Kidney (tissue), 14 donors: Measurements from ENCODE around the gene ZNF117. TPM values are rescaled to one million over a fixed set of nuclear protein-coding genes. Genes with fewer than 3 reads are reported as not detected.

Source experiments
- DNase-seq, 5 donors: peaks; one replicate each; pipeline ENCODE4 v3.0.0-alpha.2; 2013 to 2020
- FAIRE-seq: peaks from 2 replicates; lab custom pipeline; 2012; peaks lifted over from hg19 to GRCh38; lab: Jason Lieb, UNC
- H3K27ac ChIP-seq, 2 donors: one replicate each; pipeline ENCODE4 v1.7.0; 2013; ENCODE audit warnings: low read depth in 2 of 2, low read length in 2 of 2, inconsistent platforms in 1 of 2
- H3K27me3 ChIP-seq: one replicate; pipeline ENCODE4 v1.7.1; 2013; ENCODE audit warnings: low read length, inconsistent platforms; ENCODE audit not compliant: control insufficient read depth, insufficient read depth
- H3K36me3 ChIP-seq, 3 donors: one replicate each; pipeline versions ENCODE4 v1.7.0 to v1.7.1; 2013; ENCODE audit warnings: low read length in 3 of 3, control low read depth in 1 of 3, inconsistent platforms in 1 of 3; ENCODE audit not compliant: insufficient read depth in 3 of 3, control insufficient read depth in 2 of 3
- H3K4me1 ChIP-seq, 3 donors: one replicate each; pipeline versions ENCODE4 v1.7.0 to v1.7.1; 2013; ENCODE audit warnings: low read length in 3 of 3, inconsistent platforms in 1 of 3, low read depth in 1 of 3; ENCODE audit not compliant: control insufficient read depth in 2 of 3, insufficient read depth in 2 of 3
- H3K4me3 ChIP-seq, 3 donors: one replicate each; pipeline versions ENCODE4 v1.7.0 to v1.8.1; 2013; ENCODE audit warnings: low read length in 3 of 3, control low read depth in 1 of 3, inconsistent platforms in 1 of 3
- H3K9ac ChIP-seq, 3 donors: one replicate each; pipeline versions ENCODE4 v1.7.0 to v1.7.1; 2013; ENCODE audit warnings: low read length in 3 of 3, control low read depth in 1 of 3, inconsistent platforms in 1 of 3
- H3K9me3 ChIP-seq, 3 donors: one replicate each; pipeline versions ENCODE4 v1.7.0 to v1.7.1; 2013; ENCODE audit warnings: low read length in 3 of 3, control low read depth in 1 of 3, inconsistent platforms in 1 of 3; ENCODE audit not compliant: control insufficient read depth in 2 of 3, insufficient read depth in 1 of 3
- intact Hi-C: fragments of 100-400 bp; cut with DNase I; formaldehyde crosslinking; loops from one replicate; pipeline ENCODE4 v1.11.1; 2022
- polyA plus RNA-seq: library from polyadenylated mRNA; stranded (reverse); fragments of 350-450 nt; fragmentation: Illumina TruSeq; extraction: RNeasy Lipid Tissue Mini Kit (QIAGEN cat#74804); gene quantifications from one replicate; pipeline ENCODE4 v1.2.3, GENCODE V29; 2014; ENCODE audit warnings: low read depth, low replicate concordance; ENCODE audit not compliant: insufficient read depth
- total RNA-seq: library from RNA; stranded (reverse); fragmentation: NEBNext Ultra II Directional; extraction: Animal tissue kit (Norgen Biotek cat#: 25700); gene quantifications from one replicate; pipeline ENCODE4 v1.2.1, GENCODE V29; 2021
- TF ChIP-seq, protein P1 (sequence below): IDR thresholded peaks from 3 replicates; pipeline ENCODE4 v1.5.1; 2012; ENCODE audit warnings: mild to moderate bottlenecking, moderate library complexity, borderline replicate concordance; ENCODE audit not compliant: insufficient read depth; ENCODE audit errors: extremely low read depth
- donor health status: control.
- donor health status: control.
- donor health status: control.
- donor health status: control.
- donor health status: control.
- donor health status: DM: yes; HTN: yes; CAD: no.
- donor health status: Normal renal cell carcinoma (clear cell type).

The ZNF117 gene
- total and polyA plus RNA-seq, 2 donors from 2014 or later, result 4.7 to 12.6 TPM

DNA sequence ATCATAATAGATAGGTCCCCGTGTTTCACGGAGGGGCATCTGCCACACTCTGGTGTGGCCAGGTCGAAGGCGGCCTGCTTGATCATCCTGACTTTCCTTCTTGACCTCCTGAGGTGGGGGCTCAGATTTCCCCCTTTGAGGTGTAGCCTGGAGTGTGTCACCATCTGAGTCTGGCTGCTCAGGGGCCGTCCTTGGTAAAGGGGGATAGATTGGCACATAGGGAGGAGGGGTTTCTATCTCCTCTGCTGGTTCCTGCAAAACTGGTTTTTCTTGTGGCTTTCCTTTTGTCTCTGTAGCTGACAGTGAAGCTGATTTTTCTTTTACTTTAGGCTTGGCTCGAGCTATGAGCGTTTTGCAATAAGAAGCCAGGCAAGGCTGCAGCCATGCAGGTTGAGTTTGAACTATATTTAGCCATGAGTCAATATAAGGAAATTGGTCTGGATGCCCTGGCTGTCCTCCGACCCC is 7.1 kb upstream of the ZNF117 start:
- H3K27me3 ChIP-seq, result no peaks in the 10 kb centered on the region
- no peak overlapping the region for H3K9ac ChIP-seq
- TF ChIP-seq, protein P1, sequence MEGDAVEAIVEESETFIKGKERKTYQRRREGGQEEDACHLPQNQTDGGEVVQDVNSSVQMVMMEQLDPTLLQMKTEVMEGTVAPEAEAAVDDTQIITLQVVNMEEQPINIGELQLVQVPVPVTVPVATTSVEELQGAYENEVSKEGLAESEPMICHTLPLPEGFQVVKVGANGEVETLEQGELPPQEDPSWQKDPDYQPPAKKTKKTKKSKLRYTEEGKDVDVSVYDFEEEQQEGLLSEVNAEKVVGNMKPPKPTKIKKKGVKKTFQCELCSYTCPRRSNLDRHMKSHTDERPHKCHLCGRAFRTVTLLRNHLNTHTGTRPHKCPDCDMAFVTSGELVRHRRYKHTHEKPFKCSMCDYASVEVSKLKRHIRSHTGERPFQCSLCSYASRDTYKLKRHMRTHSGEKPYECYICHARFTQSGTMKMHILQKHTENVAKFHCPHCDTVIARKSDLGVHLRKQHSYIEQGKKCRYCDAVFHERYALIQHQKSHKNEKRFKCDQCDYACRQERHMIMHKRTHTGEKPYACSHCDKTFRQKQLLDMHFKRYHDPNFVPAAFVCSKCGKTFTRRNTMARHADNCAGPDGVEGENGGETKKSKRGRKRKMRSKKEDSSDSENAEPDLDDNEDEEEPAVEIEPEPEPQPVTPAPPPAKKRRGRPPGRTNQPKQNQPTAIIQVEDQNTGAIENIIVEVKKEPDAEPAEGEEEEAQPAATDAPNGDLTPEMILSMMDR, result no peak
- DNase-seq (no peak), FAIRE-seq (no peak)
- H3K4me1 ChIP-seq, result no peaks in the 10 kb centered on the region
- no peak overlapping the region for H3K27ac ChIP-seq
- no peaks in the 10 kb centered on the region for H3K9me3 ChIP-seq
- no peaks in the 10 kb centered on the region for H3K36me3 ChIP-seq
- no peak overlapping the region for H3K4me3 ChIP-seq
- intact Hi-C loops, result no loop called here

DNA sequence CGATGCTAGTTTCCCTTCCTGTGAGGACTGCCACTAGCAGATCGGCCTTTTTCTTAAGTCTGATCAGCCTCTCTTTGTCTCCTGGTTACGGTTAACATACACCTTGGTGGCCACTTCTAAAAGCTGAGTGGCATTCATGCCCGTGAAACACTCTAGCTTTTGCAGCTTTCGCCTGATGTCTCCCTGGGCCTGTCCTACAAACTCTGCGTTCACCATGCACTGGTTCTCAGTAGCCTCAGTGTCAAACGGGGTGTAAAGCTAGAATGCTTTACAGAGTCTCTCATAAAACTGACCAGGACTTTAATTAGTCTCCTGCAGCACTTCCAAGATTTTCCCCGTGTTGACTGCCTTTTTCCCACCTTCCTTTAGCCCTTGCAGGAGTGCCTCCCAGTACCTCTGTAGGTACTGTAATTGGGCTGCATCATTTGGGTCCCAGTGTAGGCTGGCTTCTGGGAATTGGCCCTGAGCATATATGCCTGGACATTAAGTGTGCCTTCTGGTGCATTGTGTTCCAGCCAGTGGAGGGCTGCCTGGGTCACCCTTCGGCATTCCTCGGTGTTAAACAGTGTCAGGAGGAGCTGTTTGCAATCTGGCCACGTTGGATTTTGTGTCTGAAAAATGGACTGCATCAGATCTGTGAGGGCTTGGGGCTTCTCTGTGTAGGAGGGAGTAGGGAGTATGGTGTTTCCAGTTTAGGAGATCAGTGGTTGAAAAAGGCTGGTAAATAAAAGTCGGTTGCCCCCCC is 6.5 kb upstream of the ZNF117 start:
- Histone ChIP-seq H3K4me1 (no peaks in the 10 kb centered on the region), H3K4me3 (no peak overlapping the region), H3K9ac (no peak overlapping the region), H3K9me3 (no peaks in the 10 kb centered on the region), H3K27me3 (no peaks in the 10 kb centered on the region), H3K27ac (no peak overlapping the region), H3K36me3 (no peaks in the 10 kb centered on the region)
- no peak for DNase-seq
- FAIRE-seq, result no peak
- intact Hi-C loops, result no loop called here
- TF ChIP-seq, protein P1, result no peak

DNA sequence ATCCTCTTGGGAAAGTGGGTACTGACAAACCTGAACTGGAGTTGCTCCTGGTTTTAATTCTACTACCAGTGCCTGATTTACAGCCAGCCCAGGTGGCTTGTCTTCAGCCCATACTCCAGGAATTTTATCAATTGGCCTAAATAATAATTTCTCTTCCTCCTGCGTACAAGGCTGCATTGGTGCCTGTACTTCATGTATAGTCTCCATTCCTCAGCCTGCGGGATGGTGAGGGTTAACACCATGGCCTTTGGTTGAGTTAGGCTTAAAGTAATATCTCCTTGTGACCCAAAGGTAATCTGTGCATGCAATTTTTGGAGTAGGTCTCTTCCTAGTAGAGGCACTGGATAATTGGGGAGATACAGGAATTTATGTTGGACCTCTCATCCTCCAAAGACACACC is 5.5 kb upstream of the ZNF117 start:
- intact Hi-C loops, result no loop called here
- Histone ChIP-seq H3K27ac (no peak overlapping the region), H3K9me3 (no peaks in the 10 kb centered on the region), H3K4me1 (no peaks in the 10 kb centered on the region), H3K9ac (no peak overlapping the region), H3K4me3 (no peak overlapping the region), H3K36me3 (no peaks in the 10 kb centered on the region), H3K27me3 (no peaks in the 10 kb centered on the region)
- DNase-seq (no peak), FAIRE-seq (no peak)
- TF ChIP-seq, protein P1, result no peak
